ENCODE data around the gene MPPED1.

- TF ChIP-seq CTCF (IDR thresholded peaks at IDR 0.05) (no peak), EP300 (IDR thresholded peaks at IDR 0.05) (no peak)
These were observed 24.3 kb downstream of the MPPED1 start for GRCh38 chr22:43435851-43436811.
